ENCODE data around the gene INSYN1.

GRCh38 chr15:73750951-73751350 lies 2.2 kb downstream of the INSYN1 start:
- TF ChIP-seq CTCF (IDR thresholded peaks at IDR 0.05) (no peak), POLR2A (IDR thresholded peaks at IDR 0.05) (no peak), EP300 (IDR thresholded peaks at IDR 0.05) (no peak)

Measured in ovary (tissue), 3 donors.